HG03196 (cell line): ENCODE data around the gene RCSD1.
A peak's percentile ranks its signal among the peaks of the same experiment; 100 is the strongest.
"Not testable (repeated sequence)": the region's sequence is repeated elsewhere in the genome, so short reads cannot be mapped to it uniquely, and the experiment has no call there.

ENCODE experiments used
- ATAC-seq: cut with Tn5 transposase; IDR thresholded peaks from one replicate; pipeline ENCODE4 v1.9.1; 2021; ENCODE audit not compliant: unreplicated experiment

The RCSD1 gene

DNA sequence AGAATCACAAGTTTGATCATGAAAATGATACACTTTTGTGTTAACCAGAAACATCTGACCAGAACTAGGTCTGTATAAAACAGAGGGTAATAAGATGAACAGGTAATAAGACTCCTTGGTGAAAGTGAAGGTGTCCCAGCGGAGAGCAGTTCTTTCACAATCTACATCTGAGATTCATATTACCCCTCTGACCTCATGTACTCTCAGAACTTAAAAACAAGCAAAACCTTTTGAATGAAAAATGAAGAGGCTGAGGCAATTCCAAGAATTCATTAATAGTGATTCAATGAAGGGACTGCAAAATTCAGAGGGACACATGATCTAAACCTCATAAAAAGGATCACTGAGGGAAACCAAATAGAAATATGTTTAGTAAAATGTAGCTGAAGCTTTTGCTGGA, 80.8 kb downstream of the RCSD1 start:
- ATAC-seq: no peak

DNA sequence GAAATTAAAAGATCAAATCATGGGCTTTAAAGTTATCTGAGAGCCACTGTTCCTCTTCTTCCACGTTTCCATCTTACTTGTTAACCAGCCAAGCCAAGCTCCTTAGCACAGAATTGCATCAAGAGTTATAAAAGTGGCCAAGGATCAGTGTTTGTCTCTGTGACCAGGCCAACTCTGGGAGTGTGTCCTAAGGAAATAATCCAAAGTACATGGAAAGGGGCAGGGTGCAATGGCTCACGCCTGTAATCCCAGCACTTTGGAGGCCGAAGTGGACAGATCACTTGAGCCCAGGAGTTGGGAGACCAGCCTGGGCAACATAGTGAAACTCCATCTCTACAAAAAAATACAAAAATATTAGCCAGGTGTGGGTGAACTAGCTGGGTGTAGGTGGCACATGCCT, 81.8 kb downstream of the RCSD1 start:
- no peak for ATAC-seq

DNA sequence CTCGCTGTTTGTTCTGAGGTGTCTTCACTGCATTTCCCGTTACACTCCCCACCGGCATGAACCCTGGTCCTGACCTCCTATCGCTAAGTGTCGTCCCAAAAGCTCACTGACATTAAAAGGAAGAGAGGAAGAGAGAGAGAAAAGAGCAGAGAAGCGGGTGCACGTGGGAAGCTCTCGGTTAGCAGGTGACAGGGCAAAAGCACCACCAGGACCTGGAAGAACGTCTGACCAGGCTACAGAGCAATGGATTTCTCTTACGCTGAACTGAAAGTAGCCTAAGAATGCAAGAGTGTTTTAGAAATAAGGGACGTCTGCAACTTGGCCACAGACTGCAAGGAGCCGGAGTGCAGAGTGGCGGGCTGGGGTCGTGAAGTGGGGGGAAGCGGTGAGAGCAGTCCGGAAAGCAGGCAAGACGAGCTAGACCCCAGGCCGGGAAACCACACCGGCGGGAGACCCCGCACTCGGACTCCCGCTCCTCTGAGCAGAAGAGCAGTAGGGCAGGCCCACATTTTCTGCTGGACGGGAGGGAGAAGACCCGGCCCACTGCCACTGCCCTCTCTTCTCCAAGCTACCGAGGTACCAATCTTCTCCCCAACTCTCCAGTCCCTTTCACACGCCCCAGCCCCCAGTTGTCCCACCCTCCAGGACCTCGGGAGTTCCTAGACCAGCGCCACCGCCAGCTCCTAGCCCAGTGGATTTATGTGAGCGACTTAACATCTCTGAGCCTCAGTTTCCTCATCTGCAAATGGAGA, 83.5 kb downstream of the RCSD1 start:
- no peak for ATAC-seq

DNA sequence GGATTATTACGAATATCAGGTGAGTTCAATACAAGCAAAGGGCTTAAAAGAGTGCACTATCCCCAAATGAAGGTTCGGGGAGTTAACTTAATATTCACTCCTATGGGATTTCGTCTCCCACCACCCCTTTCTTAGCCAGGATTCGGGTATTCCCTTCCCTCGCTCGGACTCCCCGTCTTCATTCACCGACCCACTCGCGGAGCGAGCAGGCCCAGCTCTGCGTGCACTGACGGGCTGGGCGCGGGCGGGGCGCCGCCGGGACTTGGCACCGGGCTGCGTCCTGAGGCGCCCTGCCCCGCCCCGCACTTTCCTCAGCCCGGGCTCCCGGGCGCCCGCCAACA, 84.0 kb downstream of the RCSD1 start:
- no peak for ATAC-seq

DNA sequence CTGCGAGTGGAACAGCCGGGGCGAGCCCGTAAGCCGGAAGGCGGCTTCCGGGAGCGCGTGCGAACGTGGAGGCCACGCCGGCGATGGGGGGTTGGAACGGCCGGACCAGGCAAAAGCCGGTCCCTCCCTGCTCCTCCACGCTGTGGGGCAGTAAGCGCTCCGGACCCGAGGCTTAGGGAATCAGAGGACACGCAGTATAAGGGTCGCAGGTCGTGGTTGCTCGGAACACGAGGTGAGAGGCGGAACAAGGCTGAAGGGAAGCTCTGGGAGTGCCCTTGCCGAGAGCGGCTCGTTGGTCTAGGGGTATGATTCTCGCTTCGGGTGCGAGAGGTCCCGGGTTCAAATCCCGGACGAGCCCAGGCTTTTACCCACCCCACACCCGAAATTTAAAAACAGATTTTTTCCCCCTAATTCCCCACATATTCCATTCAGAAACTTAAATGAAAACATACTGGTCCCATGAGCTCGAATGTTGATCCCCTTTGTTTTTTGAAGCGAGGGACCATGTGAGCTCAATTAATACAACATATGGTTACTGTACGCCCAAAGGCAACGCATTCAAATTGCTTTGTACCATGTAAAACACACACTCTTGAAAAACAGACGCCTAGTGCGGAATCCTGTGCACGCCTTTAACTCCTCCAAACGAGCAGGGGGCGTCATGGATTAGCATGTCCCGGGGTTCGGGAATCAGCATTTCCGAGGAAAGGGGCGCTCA, 84.6 kb downstream of the RCSD1 start:
- ATAC-seq: peak; percentile 54

DNA sequence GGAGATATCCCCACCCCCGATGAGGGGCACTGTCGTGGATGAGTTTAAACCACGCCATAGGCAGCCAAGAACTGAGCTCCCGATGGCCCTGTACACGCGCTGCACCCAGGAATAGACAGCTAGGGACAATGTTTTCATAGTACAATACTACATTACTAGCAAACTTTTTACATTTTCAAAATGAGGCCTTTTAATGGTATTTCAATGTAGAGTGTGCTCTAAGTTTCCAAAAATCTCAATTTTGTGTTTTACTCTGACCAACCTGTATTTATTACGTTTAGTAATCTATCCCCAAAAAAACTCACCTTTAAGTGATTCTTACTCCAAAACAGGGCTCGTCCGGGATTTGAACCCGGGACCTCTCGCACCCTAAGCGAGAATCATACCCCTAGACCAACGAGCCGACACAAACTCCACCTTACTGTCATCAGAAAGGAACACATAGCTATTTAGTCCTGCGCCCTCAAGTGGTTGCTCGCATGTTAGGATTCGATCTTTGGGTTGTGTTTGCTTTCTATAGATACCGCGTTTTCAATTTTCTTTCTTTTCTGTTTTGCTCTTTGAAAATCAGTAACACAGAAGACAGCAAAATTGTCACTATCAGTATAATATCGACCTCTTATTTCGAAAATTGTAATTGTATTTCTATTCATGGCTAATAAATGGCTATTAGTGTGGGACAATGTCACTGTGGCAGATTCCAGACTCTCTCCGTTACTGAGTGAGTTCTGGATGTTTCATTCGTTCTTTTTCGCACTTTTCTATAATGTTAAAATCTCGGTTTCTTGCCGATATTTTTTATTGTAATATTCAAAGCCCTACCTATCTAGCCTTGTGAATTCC, 85.3 kb downstream of the RCSD1 start:
- ATAC-seq: peak; percentile 47

DNA sequence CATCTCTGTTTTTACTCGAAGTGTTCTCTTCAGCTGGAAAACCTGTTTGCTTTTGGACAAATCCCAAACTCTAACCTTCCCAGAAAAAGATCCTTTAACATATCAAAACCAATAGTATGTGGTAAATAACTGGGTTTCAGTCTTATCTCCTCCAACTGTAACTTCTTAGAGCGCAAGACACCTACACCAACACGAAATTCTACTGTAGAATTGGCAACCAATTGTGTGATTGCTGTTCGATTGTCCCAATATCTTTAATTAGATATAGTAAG, 85.9 kb downstream of the RCSD1 start:
- ATAC-seq: no peak

DNA sequence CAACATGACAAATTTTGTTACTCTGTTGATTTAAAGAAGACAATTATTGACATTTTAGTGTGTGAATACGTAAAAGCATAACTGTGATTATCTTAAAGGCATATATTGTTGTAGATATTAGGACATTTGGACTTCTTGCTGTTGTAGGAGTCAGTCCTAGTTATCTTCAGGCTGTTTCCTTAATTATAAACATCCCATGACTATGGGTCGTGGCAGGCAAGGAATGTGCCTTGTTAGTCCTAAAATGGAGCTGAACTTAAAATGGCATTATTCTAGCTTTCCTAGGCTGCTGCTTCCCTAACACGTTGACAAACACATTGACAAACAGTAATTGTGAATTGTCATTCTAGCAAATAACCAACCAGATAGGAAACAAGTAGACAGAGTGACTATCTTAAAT, 87.3 kb downstream of the RCSD1 start:
- ATAC-seq: no peak

DNA sequence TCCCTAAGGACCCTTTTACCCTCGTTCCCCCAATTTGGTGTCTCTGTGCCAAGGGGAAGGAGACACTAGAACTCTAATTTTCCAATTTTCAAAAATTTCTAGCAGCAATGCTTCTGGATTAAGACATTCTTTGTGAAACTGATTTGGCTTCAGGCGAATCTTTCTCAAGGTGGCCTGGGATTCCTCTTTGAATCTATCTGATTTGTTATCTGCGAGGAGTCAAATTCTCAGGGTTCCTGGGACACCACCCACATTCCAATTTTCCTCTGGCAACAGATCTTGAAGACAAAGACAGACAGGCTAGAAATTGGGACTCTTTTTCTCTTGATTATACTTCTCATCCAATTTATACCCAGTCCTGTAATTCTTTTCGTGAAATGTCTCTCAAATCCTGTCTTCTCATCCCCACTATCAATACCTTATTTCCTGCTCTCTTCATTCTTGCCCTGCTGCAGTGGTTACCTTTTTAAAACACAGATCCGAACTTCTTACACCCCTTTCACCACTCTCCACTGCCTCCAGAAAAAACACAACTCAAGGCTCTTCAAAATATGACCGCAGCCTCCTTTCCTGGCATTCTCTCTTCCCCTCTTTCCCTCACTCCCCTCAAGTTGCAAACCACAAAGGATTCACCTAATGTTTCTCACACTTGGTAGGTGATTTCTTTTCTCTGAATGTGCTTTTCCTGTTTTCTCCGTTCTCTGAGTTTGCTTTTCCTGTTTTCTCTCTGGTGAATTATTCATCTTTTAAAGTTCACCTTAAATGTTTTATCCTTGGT, 89.1 kb downstream of the RCSD1 start:
- no peak for ATAC-seq

DNA sequence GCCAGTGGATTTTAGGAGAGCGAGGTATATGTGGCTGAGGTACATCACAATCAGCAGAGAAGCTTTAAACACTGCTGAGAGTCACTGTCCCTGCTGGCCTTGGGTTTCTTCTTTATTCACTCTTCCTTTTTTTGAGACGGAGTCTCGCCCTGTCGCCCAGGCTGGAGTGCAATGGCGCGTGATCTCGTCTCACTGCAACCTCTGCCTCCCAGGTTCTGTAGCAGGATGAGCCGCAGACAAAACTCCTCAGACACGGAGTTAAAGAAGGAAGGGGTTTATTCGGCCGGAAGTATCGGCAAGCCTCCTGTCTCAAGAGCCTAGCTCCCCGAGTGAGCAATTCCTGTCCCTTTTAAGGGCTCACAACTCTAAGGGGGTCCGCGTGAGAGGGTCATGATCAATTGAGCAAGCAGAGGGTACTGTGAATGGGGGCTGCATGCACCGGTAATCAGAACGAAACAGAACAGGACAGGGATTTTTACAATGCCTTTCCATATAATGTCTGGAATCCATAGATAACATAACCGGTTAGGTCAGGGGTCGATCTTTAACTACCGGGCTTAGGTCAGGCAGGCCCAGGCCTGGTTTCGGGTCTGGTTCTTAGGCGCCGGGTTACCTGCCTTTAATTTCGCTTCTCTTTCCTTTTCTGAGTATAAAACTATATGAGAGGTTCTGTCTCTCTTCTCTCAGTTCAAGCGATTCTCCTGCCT, 89.8 kb downstream of the RCSD1 start:
- ATAC-seq: not testable (repeated sequence)

DNA sequence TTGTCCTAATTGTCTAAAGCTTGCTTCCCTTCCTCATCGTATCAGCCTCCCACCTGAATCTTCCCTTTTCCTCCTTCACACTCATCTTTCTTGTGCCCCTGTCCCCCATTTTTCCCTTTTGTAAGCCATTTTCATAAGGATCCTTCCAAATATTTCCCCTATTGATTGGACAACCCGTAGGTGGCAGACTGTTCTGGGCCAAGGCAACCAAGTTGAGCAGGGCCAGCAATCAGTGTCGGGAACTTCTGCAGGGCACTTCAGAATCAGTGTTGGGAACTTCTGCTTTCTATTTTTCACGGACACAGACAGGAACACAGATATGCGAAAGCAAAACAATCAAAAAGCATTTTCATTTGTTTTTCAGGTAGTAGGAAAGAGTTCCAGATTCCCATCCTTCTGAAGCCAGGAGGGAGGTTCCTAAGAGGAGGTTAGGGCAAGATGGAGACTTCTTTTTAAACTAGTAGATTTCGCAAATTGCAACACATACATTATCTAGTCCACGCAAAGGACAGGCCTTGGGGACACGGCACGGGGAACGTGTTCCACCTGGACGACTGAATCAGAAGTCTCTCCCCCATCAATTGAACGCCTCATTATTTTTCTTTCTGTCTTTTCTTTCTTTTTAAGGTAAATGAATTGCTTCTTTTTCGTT, 91.1 kb downstream of the RCSD1 start:
- no peak for ATAC-seq

DNA sequence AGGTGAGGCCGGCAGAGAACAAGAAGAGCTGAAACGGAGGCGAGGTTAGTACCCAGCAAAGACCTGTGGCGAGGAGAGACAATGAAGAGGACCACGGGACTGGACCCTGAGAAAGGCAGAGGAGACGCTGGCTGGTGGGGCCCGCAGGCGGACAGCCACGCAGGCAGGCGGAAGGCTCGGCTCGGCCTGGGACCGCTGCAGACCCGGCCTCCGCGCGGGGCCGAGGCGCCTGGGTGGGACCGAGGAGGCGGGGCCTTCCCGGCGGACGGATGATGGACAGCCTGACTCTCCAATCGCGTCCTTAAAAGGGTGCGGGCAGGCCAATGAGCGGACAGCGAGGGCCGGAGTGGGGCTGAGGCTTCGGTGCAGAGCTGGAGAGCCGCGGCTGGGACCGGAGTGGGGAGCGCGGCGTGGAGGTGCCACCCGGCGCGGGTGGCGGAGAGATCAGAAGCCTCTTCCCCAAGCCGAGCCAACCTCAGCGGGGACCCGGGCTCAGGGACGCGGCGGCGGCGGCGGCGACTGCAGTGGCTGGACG, 91.7 kb downstream of the RCSD1 start, which contains the start of gene MPZL1:
MPZL1 (plus strand) TSS at position 366 of the 535 bp plus-strand sequence. CDS start 170 bp downstream, outside the sequence.
- ATAC-seq: peak; percentile 78

DNA sequence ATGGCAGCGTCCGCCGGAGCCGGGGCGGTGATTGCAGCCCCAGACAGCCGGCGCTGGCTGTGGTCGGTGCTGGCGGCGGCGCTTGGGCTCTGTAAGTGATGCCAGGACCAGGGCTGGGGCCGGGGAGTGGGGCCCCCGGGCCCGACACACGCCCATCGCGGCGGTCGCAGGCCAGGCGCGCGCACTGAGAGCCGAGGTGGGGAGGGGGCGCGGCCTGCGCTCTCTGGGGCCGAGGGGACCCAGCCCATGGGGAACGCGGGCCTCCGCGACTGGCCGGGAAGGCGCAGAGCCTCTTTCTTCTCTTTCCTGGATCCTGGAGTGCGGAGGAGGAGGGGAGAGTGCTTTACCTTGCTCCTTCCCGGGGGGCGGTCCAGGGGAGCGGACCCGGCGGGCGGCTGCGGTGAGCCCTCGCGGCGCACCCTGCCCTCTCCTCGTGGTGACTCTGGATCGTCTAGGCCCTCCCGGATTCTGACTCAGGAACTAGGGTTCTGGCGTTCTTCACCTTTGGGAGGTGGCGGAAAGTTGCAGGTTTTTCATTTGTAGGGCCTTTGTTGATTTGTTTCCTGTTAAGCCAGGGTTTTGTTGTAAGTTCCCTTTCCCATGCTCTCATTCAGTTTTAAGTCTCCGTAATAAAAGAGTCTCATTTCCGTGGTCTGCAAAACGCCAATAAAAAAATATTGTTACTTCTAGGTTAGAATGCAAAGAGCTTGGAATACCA, 92.3 kb downstream of the RCSD1 start:
- ATAC-seq: peak; percentile 23

DNA sequence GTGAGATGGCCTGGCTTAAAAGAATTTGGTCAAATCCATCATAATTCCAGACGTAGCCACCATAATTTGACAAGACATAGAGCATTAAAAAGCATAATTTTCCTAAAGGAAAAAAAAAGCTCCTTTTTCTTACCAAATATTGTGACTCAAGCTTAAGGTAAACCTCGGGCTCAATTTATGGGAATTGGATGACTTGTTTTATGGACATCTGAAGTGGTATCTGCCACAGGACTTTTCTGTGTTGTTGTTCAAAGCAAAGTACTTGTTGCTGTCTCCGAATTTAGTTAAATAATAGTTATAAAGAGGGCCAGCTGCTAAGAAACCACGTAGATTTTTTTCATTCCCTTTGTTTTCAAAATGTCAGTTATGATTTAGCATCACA, 92.8 kb downstream of the RCSD1 start:
- no peak for ATAC-seq

DNA sequence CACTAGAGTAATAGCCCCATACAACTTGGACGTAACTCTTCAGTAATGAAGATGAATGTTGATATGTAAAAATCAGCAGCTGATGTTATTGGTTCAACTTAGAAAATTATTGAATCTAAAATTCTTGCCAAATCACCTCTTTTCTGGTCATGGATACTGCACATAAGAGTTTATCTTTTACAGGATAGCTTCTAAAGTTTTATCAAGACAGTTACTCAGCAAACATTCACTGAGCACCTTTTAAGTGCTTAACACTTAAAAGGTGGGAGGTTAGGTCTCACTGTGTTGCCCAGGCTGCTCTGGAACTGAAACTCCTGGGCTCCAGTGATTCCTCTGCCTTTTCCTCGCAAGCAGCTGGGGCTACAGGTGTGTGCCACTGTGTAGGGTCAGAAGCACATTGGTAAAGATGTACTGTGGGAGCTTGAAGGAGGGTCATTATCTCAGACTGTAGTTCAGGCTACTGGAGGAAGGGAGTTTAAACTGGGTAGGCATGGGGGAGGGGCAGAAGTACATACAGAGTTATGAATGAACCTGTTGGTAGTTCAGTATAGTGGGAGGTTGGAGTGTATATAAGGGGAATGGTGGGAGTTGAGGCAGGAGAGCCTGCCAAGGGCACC, 93.8 kb downstream of the RCSD1 start:
- ATAC-seq: no peak

DNA sequence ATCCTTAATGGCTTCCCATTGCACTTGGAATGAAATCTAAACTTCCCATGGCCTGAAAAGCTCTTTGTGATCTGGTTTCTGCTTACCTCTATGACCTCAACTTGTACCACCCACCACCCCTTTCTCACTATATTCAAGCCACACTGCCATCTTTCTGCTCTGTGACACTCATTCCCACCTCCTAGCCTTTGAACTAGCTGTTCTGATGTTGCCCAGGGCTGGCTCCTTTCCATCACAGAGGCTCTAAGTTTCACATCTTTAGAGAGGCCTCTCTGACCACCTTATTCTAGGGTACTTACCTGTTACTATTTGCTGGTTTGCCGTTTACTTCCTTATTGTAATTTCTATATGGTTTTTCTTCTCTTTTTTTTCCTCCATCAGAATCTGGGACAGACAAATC, 96.0 kb downstream of the RCSD1 start:
- no peak for ATAC-seq

DNA sequence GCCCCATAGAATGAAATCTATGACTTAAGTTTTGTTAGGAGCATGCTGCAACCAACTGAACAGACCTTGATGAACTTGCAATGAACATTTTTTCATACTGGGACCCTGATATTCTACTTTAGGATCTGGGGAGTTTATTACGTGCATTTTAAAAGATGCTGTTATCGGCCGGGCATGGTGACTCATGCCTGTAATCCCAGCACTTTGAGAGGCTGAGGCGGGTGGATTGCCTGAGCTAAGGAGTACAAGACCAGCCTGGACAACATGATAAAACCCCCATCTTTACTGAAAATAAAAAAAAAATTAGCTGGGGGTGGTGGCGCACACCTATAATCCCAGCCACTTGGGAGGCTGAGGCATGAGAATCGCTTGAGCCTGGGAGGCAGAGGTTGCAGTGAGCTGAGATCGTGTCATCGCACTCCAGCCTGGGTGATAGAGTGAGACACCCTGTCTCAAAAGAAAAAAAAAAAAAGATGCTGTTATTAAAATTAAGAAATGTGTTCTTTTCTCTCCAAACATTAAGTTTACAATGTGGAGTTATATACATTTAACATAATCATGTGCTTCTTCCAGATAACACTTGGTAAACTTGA, 98.9 kb downstream of the RCSD1 start:
- no peak for ATAC-seq

DNA sequence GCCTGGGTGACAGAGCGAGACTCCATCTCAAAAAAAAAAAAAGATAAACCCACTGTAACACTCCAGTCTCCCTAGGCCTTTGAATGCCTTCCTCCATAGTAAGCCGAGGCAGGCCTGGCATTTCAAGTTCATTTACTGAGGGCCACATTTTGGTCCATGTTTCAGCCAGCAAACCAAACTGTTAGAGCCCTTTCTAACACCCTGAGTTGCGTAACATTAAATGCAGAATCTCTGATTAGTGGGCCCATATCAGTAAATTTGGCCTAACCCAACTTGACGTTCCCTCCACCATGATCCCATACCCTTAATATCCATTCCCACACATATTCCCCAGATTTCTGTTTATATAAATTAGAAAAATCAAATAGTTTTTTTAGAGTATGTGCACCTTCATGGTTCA, 104.2 kb downstream of the RCSD1 start:
- ATAC-seq: no peak
